ENCODE measurements around the gene EXOC6B.

DNA sequence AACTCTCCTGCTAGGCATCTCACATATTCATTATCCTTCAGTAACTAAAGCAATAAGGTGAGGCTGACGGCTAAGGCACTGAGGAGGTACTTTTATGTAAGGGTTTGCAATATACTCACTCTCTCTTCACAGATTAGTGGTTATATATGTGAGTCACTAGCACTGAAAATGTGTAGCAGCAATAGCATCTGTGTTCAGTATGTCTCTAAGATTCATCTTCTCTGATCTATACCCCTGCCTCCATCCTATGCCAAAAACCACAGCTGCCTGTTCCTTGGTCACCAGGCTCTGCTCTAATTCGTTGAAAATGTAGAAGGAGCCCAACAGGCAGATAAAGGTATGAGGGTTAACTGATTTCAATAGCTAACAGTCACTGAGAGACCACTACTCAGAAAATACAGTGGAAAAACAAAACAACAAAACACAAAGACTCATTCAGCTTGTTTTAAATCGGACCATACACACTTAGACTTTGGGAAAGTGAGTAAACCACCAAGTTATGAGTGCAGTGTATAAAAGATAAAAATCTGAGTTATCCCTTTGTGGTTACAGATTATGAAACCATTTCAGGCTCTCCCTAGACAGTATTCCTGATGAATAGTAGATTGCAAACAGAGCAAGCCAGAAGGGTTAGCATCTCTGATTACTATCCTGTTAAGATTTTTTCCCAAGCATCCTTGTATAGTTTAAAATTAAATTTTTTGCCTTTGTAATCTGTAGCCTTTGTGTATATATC lies 602.8 kb downstream of the EXOC6B start:
- TF ChIP-seq EZH2 (IDR thresholded peaks at IDR 0.05; ENCODE audit: low read depth) (no peak), CTCF (conservative IDR thresholded peaks at IDR 0.05) (no peak)
